ACC112 (cell line): ENCODE results near the gene MAPK12.

ENCODE experiments used
- H2AFZ ChIP-seq: fragments of 200-600 bp; sonication (generic); one replicate; pipeline ENCODE4 v1.6.0; 2017; ENCODE audit warnings: antibody characterized with exemption, low read length; ENCODE audit not compliant: unreplicated experiment
- H3K27ac ChIP-seq: fragments of 200-600 bp; sonication (generic); 2 replicates; pipeline ENCODE4 v1.5.1; 2014; ENCODE audit warnings: low read depth, mild to moderate bottlenecking, antibody characterized with exemption, low read length, moderate library complexity
- H3K27me3 ChIP-seq: fragments of 200-600 bp; sonication (generic); 2 replicates; pipeline ENCODE4 v1.6.1; 2014; ENCODE audit warnings: mild to moderate bottlenecking, antibody characterized with exemption, low read length, moderate library complexity, mixed read lengths; ENCODE audit not compliant: insufficient read depth
- H3K36me3 ChIP-seq: fragments of 200-600 bp; sonication (generic); 2 replicates; pipeline ENCODE4 v1.6.1; 2016; ENCODE audit warnings: mild to moderate bottlenecking, antibody characterized with exemption, low read length, moderate library complexity, mixed read lengths; ENCODE audit not compliant: insufficient read depth
- H3K4me1 ChIP-seq: fragments of 200-600 bp; sonication (generic); one replicate; pipeline ENCODE4 v1.6.1; 2016; ENCODE audit warnings: low read length, mixed read lengths; ENCODE audit not compliant: insufficient read depth, unreplicated experiment, control insufficient read depth
- H3K4me3 ChIP-seq: fragments of 200-600 bp; sonication (generic); 2 replicates; pipeline ENCODE4 v1.5.1; 2014; ENCODE audit warnings: mild to moderate bottlenecking, low read depth, low read length
- H3K79me2 ChIP-seq: fragments of 200-600 bp; sonication (generic); one replicate; pipeline ENCODE4 v1.6.0; 2016; ENCODE audit warnings: low read length; ENCODE audit not compliant: control insufficient read depth, unreplicated experiment, insufficient read depth

The MAPK12 gene

DNA sequence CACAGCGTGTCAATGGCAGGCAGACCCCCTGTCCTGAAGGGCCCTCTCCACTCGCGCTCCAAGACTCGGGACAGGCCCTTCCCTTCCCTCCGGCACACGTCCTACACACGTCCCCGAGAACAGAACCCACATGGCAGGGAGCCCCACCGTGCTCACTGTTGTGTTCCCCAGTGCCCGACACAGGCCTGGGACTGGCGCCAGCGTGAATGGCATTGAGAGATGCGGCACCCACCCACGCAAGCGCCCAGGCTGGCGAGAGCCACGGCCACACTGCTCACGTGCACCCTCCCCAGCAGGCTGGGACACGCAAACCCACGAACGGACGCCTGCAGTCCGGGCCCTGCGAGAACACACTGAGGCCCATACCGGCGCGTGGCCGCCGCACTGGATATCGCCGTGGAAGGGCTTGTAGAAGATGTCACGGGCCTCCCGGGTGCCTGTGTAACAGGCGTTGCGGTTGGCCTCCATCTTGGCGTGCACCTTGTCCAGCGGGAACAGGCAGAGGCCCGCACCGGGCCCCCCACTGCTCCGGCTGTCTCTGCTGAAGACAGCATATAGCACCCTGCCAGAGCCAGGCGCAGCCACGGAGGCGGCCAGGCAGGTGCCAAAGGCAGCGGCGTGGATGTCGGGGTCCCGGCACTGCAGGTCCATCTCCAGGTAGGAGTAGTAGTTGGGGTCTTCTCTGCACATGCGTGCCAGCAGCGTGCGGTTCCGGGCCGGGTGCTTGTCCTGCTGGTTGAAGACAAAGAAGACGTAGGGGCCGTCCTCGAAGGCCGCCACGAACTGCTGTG, 27.9 kb upstream of the MAPK12 start:
- H3K27me3 ChIP-seq = no peaks in the 10 kb centered on the region
- H2AFZ ChIP-seq = no peak overlapping the region
- no peak overlapping the region for H3K27ac ChIP-seq
- H3K4me1 ChIP-seq = peaks cover 18% of the 10 kb centered on the region
- no peaks in the 10 kb centered on the region for H3K36me3 ChIP-seq
- peaks cover 33% of the 10 kb centered on the region for H3K79me2 ChIP-seq
- no peak overlapping the region for H3K4me3 ChIP-seq

DNA sequence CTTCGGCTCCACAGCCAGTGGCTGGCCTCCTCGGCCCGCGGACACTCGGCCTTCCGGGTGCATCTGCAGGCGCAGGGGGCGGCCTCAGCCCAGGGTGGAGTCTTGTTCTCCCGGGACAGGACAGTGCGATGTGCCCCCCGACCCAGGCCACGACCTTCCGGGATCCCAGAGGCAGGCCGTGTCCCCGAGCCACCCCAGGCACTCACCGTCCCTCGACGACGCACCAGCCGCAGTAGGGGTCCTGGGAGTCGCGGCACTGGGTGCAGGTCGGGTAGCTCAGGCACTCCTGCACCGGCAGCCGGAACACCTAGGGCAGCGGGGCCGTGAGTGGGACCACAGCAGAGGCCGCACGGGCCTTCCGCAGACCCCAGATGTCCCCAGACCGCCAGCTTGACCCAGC, 26.2 kb upstream of the MAPK12 start:
- H3K27me3 ChIP-seq = no peaks in the 10 kb centered on the region
- H3K27ac ChIP-seq = no peak overlapping the region
- peaks cover 6% of the 10 kb centered on the region for H3K4me1 ChIP-seq
- no peaks in the 10 kb centered on the region for H3K36me3 ChIP-seq
- peaks cover 27% of the 10 kb centered on the region for H3K79me2 ChIP-seq
- H3K4me3 ChIP-seq = no peak overlapping the region
- H2AFZ ChIP-seq = no peak overlapping the region

DNA sequence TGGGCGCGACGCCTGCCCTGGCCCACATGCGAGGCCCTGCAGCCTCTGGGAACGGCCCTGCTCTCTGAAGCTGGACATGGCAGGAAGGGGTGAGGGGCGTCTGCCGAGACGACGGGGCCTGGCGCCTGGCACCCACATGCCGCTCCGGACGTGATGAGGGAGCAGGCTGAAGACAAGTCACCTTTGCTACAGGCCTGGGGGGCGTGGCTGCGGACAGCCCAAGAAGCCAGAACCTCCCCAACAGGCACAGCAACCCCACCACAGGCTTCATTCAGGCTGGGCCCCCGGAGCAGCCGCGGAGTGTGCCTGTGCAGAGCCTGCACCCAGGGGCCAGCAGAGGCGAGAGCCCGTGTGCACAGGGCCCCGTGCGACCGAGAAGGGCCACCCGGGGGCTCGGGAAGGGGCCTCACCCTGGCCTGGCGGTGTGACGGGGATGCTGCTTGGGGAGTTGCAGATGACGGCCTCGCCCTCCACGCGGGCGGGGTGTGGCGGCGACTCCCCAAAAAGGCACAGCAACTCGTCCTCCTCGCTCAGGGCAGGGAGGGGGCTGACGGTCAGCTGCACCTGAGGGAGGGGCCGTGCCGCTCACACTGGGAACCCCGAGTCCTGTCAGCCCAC, 25.3 kb upstream of the MAPK12 start:
- Histone ChIP-seq H3K79me2 (peaks cover 20% of the 10 kb centered on the region), H3K4me3 (no peak overlapping the region), H3K27me3 (no peaks in the 10 kb centered on the region), H3K36me3 (0 out of 2 replicates have a peak, but pooled peaks cover 2% of the 10 kb centered on the region), H3K4me1 (peaks cover 10% of the 10 kb centered on the region), H3K27ac (no peak overlapping the region), H2AFZ (no peak overlapping the region)

DNA sequence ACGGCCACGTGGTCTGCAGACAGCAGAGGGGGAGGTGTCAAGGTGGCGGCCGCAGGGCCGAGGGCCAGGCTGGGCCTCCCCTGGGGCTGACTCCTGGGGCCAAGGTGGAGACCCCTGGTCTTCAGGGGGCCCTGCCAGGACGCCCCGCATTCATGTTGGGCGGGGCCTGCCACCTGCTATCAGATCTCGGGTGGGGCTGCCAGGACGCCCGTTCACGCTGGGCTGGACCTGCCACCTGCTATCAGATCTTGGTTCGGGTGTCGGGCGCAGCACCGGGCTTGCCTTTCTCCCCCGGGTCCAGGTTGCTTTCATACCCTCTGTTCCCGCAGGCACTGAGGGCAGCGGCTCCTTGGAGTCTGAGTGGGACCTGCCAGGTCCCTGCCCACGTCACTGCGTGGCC, 24.8 kb upstream of the MAPK12 start:
- H3K27me3 ChIP-seq = no peaks in the 10 kb centered on the region
- H3K27ac ChIP-seq = no peak overlapping the region
- peaks cover 10% of the 10 kb centered on the region for H3K4me1 ChIP-seq
- H3K36me3 ChIP-seq = peaks cover 6% of the 10 kb centered on the region; the same call in 1 of the 2 replicates
- H3K79me2 ChIP-seq = peaks cover 15% of the 10 kb centered on the region
- no peak overlapping the region for H2AFZ ChIP-seq
- no peak overlapping the region for H3K4me3 ChIP-seq

DNA sequence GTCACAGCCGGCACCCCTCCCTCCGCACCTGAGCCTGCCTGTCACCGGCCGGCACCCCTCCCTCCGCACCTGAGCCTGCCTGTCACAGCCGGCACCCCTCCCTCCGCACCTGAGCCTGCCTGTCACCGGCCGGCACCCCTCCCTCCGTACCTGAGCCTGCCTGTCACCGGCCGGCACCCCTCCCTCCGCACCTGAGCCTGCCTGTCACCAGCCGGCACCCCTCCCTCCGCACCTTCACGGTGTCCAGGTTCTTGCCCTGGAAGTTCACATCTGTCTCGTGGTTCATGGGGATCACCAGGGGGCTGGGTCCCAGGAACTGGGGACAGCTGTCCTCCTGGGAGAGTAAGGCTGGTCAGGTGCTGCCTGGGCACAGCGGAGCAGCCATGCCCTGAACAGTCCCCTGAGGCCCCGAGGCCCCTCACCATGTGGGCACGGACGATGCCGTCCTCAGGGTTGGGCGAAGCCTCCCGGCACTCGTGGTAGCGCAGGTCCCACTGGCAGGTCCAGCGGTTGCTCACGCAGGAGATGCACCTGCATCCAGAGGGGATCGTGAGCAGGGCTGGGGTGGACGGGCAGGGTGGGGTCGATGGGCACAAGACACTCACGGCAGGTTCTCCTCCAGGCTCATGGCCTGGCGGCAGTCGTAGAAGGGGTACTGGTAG, 24.2 kb upstream of the MAPK12 start:
- Histone ChIP-seq H3K27ac (no peak overlapping the region), H3K4me3 (no peak overlapping the region), H3K36me3 (peaks cover 6% of the 10 kb centered on the region; the same call in 1 of the 2 replicates), H3K4me1 (peaks cover 10% of the 10 kb centered on the region), H3K27me3 (no peaks in the 10 kb centered on the region), H2AFZ (no peak overlapping the region), H3K79me2 (peaks cover 9% of the 10 kb centered on the region)

DNA sequence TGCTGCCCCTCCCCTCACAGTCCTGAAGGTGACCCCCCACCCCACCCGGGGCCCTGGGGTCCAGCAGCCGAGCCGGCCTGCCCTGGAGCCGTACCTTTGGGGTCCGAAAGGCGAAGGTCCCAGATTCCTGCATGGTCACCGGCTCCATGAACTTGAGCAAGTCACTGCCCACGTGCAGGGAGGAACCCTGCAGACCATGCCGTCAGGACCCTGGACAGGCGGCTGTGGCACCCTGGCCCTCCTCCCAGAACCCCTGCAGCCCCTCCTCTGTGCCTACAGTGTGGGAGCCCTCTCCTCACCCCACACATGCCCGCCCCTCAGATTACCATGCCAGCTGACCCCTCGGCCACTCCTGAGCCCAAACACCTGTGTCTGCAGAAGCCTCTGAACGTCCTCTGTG, 23.0 kb upstream of the MAPK12 start:
- no peak overlapping the region for H3K27ac ChIP-seq
- H3K36me3 ChIP-seq = peaks cover 6% of the 10 kb centered on the region; the same call in 1 of the 2 replicates
- H3K27me3 ChIP-seq = no peaks in the 10 kb centered on the region
- peaks cover 5% of the 10 kb centered on the region for H3K79me2 ChIP-seq
- H3K4me3 ChIP-seq = no peak overlapping the region
- peaks cover 10% of the 10 kb centered on the region for H3K4me1 ChIP-seq
- no peak overlapping the region for H2AFZ ChIP-seq

DNA sequence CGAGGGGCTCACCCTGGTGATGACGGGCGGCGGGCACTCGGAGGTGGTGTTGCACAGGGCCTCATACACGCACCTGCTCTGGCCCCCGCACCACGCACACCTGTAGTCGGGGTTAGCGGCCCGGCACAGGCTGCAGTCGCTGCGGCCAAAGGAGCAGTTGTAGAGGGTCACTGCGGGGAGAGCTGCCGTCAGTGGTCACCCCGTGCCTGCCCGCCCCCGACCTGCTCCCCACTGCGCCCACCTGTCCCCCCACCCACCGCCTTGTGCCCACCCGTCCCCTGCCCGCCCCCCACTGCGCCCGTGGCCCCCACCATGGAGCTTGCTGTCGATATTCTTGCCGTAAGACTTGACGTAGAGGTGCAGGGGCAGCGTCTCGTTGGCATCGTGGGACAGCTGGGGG, 22.3 kb upstream of the MAPK12 start:
- H3K4me3 ChIP-seq = no peak overlapping the region
- H3K4me1 ChIP-seq = peaks cover 10% of the 10 kb centered on the region
- H2AFZ ChIP-seq = no peak overlapping the region
- no peak overlapping the region for H3K27ac ChIP-seq
- no peaks in the 10 kb centered on the region for H3K27me3 ChIP-seq
- H3K79me2 ChIP-seq = peaks cover 5% of the 10 kb centered on the region
- H3K36me3 ChIP-seq = peaks cover 6% of the 10 kb centered on the region; the same call in 1 of the 2 replicates

DNA sequence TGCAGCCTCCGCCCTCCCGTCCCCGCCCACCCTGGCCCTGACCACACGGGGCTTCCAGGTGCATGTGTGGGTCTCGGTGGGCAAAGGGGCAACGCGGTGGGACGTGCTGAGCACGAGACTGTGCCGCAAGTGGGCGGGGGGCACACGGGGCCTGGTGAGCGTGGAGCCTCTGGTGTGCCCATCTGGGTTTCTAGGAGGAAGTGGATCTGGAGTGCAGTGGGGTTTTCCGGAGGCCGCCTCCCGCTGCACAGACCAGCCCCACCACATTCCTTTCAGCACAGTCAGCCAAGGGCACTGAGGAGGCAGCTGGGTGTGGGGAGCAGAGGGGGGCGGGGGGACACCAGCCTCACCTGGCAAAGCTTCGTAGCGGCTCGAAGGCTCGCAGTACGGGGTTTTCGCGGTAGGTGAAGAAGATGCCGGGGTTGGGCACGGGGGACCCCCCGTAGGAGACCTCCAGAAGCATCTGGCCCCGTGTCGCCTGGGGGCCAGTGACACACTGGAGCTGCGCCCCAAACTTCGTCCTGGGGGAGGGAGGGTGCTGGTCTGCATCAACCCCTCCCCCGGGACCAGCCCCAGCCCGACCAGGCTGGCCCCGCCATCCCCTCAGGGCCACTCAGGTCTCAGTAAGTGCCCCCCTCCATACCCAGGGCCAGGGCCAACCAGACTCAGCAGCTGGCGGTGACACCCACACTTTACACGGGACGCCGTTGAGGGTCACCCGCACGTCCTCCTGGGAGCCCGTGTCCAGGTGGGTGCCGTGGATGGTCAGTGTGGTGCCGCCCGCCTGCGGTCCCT, 21.1 kb upstream of the MAPK12 start:
- H3K4me3 ChIP-seq = no peak overlapping the region
- H3K27me3 ChIP-seq = no peaks in the 10 kb centered on the region
- H3K4me1 ChIP-seq = peaks cover 10% of the 10 kb centered on the region
- H2AFZ ChIP-seq = no peak overlapping the region
- H3K79me2 ChIP-seq = no peaks in the 10 kb centered on the region
- H3K36me3 ChIP-seq = peaks cover 6% of the 10 kb centered on the region; the same call in 1 of the 2 replicates
- H3K27ac ChIP-seq = no peak overlapping the region

DNA sequence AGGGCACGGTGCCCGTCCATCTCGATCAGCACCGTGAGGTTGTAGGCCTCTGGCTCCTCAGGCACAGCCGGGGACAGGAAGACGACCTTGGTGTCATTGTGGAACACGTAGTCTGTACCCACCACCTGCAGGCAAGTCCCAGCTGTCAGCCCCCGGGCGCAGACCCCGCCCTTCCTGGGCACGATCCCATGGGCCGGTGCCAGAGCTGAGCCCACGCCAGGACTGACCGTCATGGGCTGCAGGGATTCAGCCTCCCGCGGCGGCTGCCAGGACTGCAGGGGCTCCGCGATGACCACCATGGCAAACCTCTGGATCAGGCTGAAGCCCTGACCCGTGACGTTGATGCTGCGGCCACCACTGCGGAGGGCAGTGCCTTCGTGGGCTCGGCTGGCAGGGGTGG, 20.5 kb upstream of the MAPK12 start:
- Histone ChIP-seq H3K79me2 (no peaks in the 10 kb centered on the region), H3K4me3 (no peak overlapping the region), H3K27ac (no peak overlapping the region), H3K27me3 (no peaks in the 10 kb centered on the region), H3K4me1 (peaks cover 10% of the 10 kb centered on the region), H3K36me3 (peaks cover 9% of the 10 kb centered on the region; the same call in 1 of the 2 replicates), H2AFZ (no peak overlapping the region)

DNA sequence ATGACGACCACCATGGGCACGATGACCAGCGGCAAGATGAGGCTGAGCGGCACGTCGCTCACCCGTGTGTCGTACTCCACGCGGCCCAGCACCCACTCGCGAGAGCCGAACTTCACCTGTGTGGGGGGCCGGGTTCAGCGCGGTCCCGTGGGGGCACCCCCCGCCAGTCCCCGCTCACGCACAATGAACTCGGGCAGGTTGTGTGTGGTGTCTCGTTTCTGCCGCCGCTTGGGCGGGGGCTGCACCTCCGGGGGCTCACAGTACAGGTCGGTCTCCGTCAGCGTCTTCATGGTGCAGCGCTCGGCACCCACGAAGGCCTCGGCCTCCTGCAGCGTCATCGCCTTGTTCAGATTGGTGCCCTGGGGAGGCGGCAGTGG, 19.9 kb upstream of the MAPK12 start:
- Histone ChIP-seq H3K27me3 (no peaks in the 10 kb centered on the region), H3K36me3 (peaks cover 9% of the 10 kb centered on the region; the same call in 1 of the 2 replicates), H3K4me3 (no peak overlapping the region), H3K79me2 (no peaks in the 10 kb centered on the region), H2AFZ (no peak overlapping the region), H3K27ac (no peak overlapping the region), H3K4me1 (peaks cover 10% of the 10 kb centered on the region)
